ENCODE measurements around the gene SHROOM1. TPM values are rescaled to one million over a fixed set of nuclear protein-coding genes. Genes with fewer than 3 reads are reported as not detected.

SHROOM1 gene
- total and polyA plus RNA-seq, 8 donors: 5.3 to 264 (median 23.2) TPM

GRCh38 chr5:132866342-132867045, 36.0 kb upstream of the SHROOM1 start, which contains the start of the genes GDF9 and UQCRQ:
Gene GDF9 (minus strand): TSS chr5:132866469. CDS start chr5:132864533, 1,936 bp downstream.
Gene UQCRQ (plus strand): TSS chr5:132866642. CDS start chr5:132866882, 240 bp downstream.
- TF ChIP-seq POLR2AphosphoS5 (IDR thresholded peaks at IDR 0.05) (peak; percentile 95 to 99 (median 98)), CTCF (IDR thresholded peaks at IDR 0.05) (peak in 2 of 7 experiments; percentile 17 to 25), POLR2A (IDR thresholded peaks at IDR 0.05) (peak in 2 of 4 donors; percentile 80 to 90), EP300 (IDR thresholded peaks at IDR 0.05) (no peak)
- Histone ChIP-seq H3K27ac (peak within 1 kb of the TSS; percentile 90 to 95 (median 93)), H3K9me3 (no peaks in the 10 kb centered on the region), H3K4me3 (peak within 1 kb of the TSS; percentile 64 to 94 (median 80)), H3K36me3 (peaks cover 18 to 37% (median 36%) of the 10 kb centered on the region in 4 donors), H3K4me1 (peaks cover 12 to 35% (median 22%) of the 10 kb centered on the region in 4 donors), H3K27me3 (no peaks in the 10 kb centered on the region)
- intact Hi-C loops (cut with DNase I; ENCODE audit: low total_unique reads): no loop called here
- DNase-seq: peak; percentile 92 to 100
- WGBS, 5 donors: 0 to 1% (median 0%) methylated on average over 33 to 55 of the region's 55 CpGs

- no peak for DNase-seq
- Histone ChIP-seq H3K36me3 (peaks cover 18 to 34% (median 33%) of the 10 kb centered on the region in 4 donors), H3K27me3 (no peaks in the 10 kb centered on the region), H3K9me3 (no peaks in the 10 kb centered on the region), H3K27ac (peak overlapping the region; percentile 90 to 95 (median 93)), H3K4me3 (peak overlapping the region; percentile 64 to 94 (median 80)), H3K4me1 (peaks cover 12 to 35% (median 21%) of the 10 kb centered on the region in 4 donors)
- no peak for TF ChIP-seq EP300 (IDR thresholded peaks at IDR 0.05)
- TF ChIP-seq CTCF (IDR thresholded peaks at IDR 0.05): no peak
- TF ChIP-seq POLR2A (IDR thresholded peaks at IDR 0.05): no peak
- TF ChIP-seq POLR2AphosphoS5 (IDR thresholded peaks at IDR 0.05): no peak
- 30 to 34% (median 32%) methylated on average over 30 of the region's 30 CpGs for WGBS, 5 donors
- intact Hi-C loops (cut with DNase I; ENCODE audit: low total_unique reads): no loop called here
Measured at GRCh38 chr5:132865668-132866341, 35.4 kb upstream of the SHROOM1 start.

- Histone ChIP-seq H3K27me3 (no peaks in the 10 kb centered on the region), H3K27ac (no peak overlapping the region), H3K4me1 (peaks cover 0 to 6% (median 3%) of the 10 kb centered on the region in 4 donors), H3K36me3 (no peaks in the 10 kb centered on the region), H3K4me3 (no peak overlapping the region), H3K9me3 (no peaks in the 10 kb centered on the region)
- no peak for DNase-seq
- no peak for TF ChIP-seq POLR2AphosphoS5 (IDR thresholded peaks at IDR 0.05)
- TF ChIP-seq POLR2A (IDR thresholded peaks at IDR 0.05): no peak
- TF ChIP-seq EP300 (IDR thresholded peaks at IDR 0.05): no peak
- no peak for TF ChIP-seq CTCF (IDR thresholded peaks at IDR 0.05)
- WGBS, 5 donors: 69 to 80% (median 79%) methylated on average over 5 of the region's 5 CpGs
- intact Hi-C loops (cut with DNase I; ENCODE audit: low total_unique reads): no loop called here
Measured at GRCh38 chr5:132860742-132861141, 30.3 kb upstream of the SHROOM1 start.

GRCh38 chr5:132859889-132860437, 29.5 kb upstream of the SHROOM1 start:
- Histone ChIP-seq H3K27ac (no peak overlapping the region), H3K4me1 (no peaks in the 10 kb centered on the region), H3K27me3 (no peaks in the 10 kb centered on the region), H3K9me3 (no peaks in the 10 kb centered on the region), H3K4me3 (no peak overlapping the region), H3K36me3 (no peaks in the 10 kb centered on the region)
- WGBS, 5 donors: 75 to 86% (median 83%) methylated on average over 2 of the region's 2 CpGs
- TF ChIP-seq POLR2AphosphoS5 (IDR thresholded peaks at IDR 0.05) (no peak), CTCF (IDR thresholded peaks at IDR 0.05) (no peak), POLR2A (IDR thresholded peaks at IDR 0.05) (no peak), EP300 (IDR thresholded peaks at IDR 0.05) (no peak)
- intact Hi-C loops (cut with DNase I; ENCODE audit: low total_unique reads): no loop called here
- no peak for DNase-seq

All from stomach (tissue), 9 donors.